ENCODE results near the gene B3GAT3.
A peak's percentile ranks its signal among the peaks of the same experiment; 100 is the strongest.
"Not testable (repeated sequence)": the region's sequence is repeated elsewhere in the genome, so short reads cannot be mapped to it uniquely, and the experiment has no call there.

The B3GAT3 gene

DNA sequence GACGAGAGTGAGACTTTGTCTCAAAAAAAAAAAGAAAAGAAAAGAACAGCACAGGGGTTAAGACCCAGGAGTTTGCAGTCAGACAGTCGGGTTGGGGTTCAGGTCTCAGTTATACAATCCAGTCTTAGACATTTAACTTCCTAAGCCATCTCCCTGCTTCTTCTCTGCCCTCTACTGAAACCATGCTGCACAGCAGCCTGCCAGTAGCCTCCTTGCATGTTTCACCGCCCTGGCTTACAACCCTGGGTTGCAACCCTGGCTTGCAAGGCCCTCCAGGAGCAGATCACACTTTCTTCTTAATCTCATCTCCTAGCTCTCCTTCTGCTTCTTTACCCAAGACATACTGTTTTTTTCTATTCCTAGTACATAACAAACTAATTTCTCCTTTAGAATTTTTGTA is 5.9 kb upstream of the B3GAT3 start:
- Mint-ChIP-seq H3K36me3 (ENCODE audit: low read depth) (peaks cover 72% of the 10 kb centered on the region), H3K27ac (no peak overlapping the region)
- TF ChIP-seq, protein P1, sequence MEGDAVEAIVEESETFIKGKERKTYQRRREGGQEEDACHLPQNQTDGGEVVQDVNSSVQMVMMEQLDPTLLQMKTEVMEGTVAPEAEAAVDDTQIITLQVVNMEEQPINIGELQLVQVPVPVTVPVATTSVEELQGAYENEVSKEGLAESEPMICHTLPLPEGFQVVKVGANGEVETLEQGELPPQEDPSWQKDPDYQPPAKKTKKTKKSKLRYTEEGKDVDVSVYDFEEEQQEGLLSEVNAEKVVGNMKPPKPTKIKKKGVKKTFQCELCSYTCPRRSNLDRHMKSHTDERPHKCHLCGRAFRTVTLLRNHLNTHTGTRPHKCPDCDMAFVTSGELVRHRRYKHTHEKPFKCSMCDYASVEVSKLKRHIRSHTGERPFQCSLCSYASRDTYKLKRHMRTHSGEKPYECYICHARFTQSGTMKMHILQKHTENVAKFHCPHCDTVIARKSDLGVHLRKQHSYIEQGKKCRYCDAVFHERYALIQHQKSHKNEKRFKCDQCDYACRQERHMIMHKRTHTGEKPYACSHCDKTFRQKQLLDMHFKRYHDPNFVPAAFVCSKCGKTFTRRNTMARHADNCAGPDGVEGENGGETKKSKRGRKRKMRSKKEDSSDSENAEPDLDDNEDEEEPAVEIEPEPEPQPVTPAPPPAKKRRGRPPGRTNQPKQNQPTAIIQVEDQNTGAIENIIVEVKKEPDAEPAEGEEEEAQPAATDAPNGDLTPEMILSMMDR (IDR thresholded peaks at IDR 0.05) = no peak

DNA sequence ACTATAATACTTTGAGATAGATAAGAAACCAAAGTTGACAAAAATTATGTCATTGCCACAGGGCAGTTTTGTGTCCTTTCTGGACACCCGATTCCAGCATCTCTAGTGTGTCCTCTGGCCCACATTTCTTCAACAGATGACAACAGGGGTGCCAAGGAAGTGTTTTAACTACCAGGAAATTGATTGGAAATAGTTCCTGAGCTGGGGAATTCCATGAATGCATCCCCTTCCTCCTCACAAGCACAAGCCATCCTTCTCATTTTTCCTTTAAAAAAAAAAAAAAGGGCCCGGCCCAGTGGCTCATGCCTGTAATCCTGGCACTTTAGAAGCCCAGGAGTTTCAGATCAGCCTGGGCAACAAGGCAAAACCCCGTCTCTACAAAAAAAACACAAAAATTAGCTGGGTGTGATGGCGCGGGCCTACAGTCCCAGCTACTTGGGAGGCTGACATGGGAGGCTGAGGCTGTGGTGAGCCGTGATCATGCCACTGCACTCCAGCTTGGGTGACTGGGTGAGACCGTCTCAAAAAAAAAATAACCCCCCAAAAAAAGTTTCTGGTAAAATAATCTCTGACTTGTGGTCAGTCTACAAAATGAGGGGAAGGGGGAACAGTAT is 797 bp upstream of the B3GAT3 start:
- H3K9me3 Mint-ChIP-seq = no peaks in the 10 kb centered on the region
- peaks cover 32% of the 10 kb centered on the region for H3K36me3 Mint-ChIP-seq (ENCODE audit: low read depth)
- peak overlapping the region; percentile 91 for H3K27ac Mint-ChIP-seq
- no peak for DNase-seq
- peaks cover 27% of the 10 kb centered on the region for H3K4me1 Mint-ChIP-seq
- H3K4me3 Mint-ChIP-seq = peak overlapping the region; percentile 68
- H3K27me3 Mint-ChIP-seq (ENCODE audit: low read depth, poor library complexity) = peaks cover 6% of the 10 kb centered on the region
- TF ChIP-seq, protein P1 (IDR thresholded peaks at IDR 0.05) = no peak

More for the DNA sequence above, 5.9 kb upstream of the B3GAT3 start:
- no peak for DNase-seq
- H3K27me3 Mint-ChIP-seq (ENCODE audit: low read depth, poor library complexity) = peaks cover 7% of the 10 kb centered on the region
- no peak overlapping the region for H3K4me3 Mint-ChIP-seq
- no peaks in the 10 kb centered on the region for H3K9me3 Mint-ChIP-seq
- H3K4me1 Mint-ChIP-seq = no peaks in the 10 kb centered on the region

DNA sequence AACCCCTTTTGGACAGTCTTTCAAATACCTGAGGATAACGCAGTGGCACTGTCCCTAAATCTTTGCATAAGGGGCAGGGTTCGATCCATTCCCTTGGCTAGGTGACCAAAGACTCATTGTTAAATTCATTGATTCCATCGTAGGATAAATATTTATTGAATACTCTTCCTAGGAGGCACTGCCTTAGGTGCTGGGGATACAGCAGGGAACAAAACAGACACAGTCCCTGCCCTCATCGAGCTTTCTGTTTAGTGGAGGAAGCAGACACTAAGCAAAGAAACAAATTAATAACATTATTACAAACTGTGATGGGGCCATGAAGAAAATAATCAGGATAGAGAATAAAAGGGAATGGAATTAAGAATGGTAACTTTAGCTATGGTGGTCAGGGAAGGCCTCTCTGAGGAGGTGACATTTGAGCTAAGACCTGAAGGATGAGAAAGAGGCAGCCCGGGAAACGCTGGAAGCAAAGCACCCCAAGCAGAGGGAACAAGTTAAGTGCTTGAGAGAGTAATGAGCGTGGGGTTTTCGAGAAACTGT is 689 bp downstream of the B3GAT3 start:
- peaks cover 20% of the 10 kb centered on the region for H3K36me3 Mint-ChIP-seq (ENCODE audit: low read depth)
- peaks cover 6% of the 10 kb centered on the region for H3K27me3 Mint-ChIP-seq (ENCODE audit: low read depth, poor library complexity)
- DNase-seq = no peak
- H3K9me3 Mint-ChIP-seq = no peaks in the 10 kb centered on the region
- TF ChIP-seq, protein P1 (IDR thresholded peaks at IDR 0.05) = no peak
- peak overlapping the region; percentile 99 for H3K27ac Mint-ChIP-seq
- peaks cover 27% of the 10 kb centered on the region for H3K4me1 Mint-ChIP-seq
- H3K4me3 Mint-ChIP-seq = peak overlapping the region; percentile 96

DNA sequence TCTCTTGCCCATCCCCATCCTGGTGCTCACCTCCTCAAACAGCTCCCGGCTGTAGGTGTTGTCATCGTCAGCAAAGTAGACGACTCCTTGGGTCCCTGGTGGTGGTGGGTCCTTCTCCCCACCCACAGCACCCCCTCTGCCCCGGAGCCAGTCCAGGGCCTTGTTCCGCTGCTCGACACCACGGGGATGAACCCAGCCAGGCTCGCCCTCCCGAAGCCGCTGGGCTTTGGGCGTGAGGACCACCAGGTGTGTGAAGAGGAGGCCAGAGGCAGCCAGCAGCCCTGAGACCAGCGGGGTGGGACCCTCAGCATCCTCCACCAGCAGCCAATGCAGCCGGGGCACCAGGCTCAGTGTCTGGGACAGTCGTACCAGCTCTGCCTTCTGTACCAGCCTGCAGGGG is 4.8 kb downstream of the B3GAT3 start:
- not testable (repeated sequence) for H3K4me3 Mint-ChIP-seq; H3K27me3 Mint-ChIP-seq (ENCODE audit: low read depth, poor library complexity); H3K9me3 Mint-ChIP-seq; H3K27ac Mint-ChIP-seq; DNase-seq
- Mint-ChIP-seq H3K4me1 (peaks cover 40% of the 10 kb centered on the region), H3K36me3 (ENCODE audit: low read depth) (peaks cover 12% of the 10 kb centered on the region)

DNA sequence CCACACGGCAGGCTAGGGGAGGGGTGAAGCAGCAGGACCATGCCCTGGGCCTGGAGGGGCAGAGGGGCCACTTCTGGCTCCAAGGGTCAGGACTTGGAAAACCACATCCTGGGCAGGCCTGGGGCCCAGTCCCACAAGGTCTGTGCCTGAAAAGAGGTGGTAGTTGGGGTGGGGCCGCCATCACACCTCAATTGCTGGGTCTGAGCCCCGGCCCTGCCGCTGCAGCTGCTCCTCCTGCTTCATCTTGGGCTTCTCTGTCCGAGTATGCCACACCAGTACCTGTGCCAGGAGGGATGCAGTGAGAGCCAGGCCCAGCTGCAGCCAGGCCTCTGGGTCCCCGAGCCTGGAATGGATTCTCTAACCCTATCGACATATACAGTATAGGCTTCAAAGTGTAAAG is 6.3 kb downstream of the B3GAT3 start:
- TF ChIP-seq, protein P1 (IDR thresholded peaks at IDR 0.05) = no peak
- peaks cover 43% of the 10 kb centered on the region for H3K4me1 Mint-ChIP-seq
- DNase-seq = no peak
- no peaks in the 10 kb centered on the region for H3K9me3 Mint-ChIP-seq
- peaks cover 12% of the 10 kb centered on the region for H3K36me3 Mint-ChIP-seq (ENCODE audit: low read depth)
- no peak overlapping the region for H3K4me3 Mint-ChIP-seq
- H3K27ac Mint-ChIP-seq = no peak overlapping the region
- H3K27me3 Mint-ChIP-seq (ENCODE audit: low read depth, poor library complexity) = no peaks in the 10 kb centered on the region

DNA sequence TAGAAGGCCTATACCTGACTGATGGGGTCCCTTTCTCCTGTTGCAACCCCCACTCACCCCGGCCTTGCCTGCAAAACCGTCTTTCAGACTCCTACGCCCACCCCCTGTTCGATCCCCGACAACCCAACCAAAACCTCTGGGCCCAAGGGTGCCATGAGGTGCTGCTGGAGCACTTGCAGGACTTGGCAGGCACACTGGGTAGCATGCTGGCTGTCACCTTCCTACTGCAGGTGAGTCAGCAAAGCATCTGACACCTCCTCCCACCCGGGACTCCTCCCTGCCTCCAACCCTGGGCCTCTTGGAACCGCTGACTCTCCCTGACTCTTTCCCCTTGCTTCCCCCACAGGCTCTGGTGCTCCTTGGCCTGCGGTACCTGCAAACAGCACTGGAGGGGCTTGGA is 7.5 kb downstream of the B3GAT3 start:
- H3K9me3 Mint-ChIP-seq = no peaks in the 10 kb centered on the region
- DNase-seq = no peak
- peaks cover 3% of the 10 kb centered on the region for H3K27me3 Mint-ChIP-seq (ENCODE audit: low read depth, poor library complexity)
- peaks cover 10% of the 10 kb centered on the region for H3K36me3 Mint-ChIP-seq (ENCODE audit: low read depth)
- peak overlapping the region; percentile 90 for H3K27ac Mint-ChIP-seq
- no peak overlapping the region for H3K4me3 Mint-ChIP-seq
- TF ChIP-seq, protein P1 (IDR thresholded peaks at IDR 0.05) = no peak
- H3K4me1 Mint-ChIP-seq = peaks cover 47% of the 10 kb centered on the region

Measured in nephron progenitor cell (in vitro differentiated cells).